ENCODE measurements around the gene CARD19.

The CARD19 gene

DNA sequence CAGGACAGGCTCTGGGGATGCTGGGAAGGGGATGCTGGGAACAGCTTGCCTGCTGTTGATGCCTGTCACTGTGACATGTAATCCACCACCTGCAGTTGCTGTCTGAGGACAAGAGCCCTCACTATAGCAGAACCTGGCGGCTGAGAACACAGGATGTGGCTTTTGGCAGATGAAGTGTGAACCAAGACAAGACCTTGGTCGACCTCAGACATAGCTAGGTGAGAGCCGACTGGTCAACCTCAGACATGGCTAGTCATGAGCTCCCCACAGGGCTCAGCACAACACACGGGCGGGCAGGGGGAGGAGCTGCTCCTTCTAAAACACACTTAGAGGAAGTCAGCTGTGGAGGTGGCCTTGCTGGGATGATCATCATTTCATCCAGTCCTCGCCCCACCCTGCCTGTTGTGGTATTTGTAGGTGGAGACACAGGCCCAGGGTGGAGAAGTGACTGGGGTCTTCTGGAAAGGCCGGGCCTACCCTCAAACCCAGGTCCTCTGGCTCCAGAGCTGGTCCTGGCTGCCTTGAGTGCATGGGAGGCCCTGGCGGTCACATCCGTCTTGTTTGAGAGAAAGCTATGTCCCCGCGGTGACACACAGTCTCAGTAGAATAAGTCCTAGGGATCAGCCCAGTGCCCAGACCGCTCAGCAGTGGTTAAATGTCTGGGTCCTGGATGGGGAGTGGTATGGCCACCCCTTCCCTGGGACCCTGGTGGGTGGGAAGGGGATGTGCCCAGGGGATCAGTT, 31.5 kb upstream of the CARD19 start:
- peak; percentile 29 for DNase-seq

DNA sequence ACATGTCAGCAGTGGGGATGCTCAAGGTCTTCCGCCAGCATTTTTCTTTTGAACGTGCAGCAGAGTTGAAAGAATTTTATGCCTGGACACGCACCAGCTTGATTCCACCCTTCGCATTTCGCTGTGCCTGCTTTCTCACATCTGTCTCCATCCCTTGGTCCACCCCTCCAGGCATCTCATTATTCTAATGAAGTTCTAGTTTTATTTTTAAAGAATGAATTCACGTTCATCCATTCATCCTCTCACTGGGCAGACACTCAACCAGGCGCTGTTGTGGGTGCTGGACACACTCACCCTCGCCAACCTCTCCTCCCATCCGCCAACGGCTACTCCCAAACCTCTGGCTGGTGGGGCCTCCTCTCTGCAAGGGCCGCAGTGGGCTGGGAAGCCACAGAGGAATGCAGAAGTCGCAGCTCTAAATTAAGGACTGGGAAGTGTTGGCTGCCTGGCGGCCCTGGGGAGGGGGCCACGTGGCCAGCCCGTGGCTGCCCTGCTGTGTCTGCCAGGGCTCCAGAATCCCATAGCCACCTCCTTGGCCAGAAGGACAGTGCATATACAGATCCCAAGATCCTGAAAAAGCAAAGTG, 30.8 kb upstream of the CARD19 start:
- DNase-seq, result no peak

- DNase-seq, result no peak
Observed at GRCh38 chr9:93066978-93067603, 28.9 kb upstream of the CARD19 start.

DNA sequence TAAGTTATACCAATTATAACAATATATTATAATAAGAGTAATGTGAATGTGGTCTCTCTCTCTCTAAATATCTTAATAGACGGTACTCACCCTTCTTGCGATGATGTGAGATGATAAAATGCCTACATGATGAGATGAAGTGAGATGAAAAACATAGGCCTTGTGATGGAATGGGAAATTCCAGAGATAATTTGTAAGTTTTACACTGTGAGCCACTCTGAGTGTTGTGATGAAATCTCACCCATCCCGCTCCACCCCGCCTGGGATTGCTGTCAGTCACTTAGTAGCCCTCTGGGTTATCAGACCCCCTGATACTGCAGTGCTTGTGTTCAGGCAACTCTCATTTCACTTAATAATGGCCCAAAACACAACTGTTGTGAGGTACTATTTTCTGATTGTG, 27.1 kb upstream of the CARD19 start:
- no peak for DNase-seq

GRCh38 chr9:93071464-93071863, 24.6 kb upstream of the CARD19 start:
- no peak for DNase-seq

GRCh38 chr9:93072383-93072795, 23.6 kb upstream of the CARD19 start:
- DNase-seq, result no peak

- no peak for DNase-seq
Observed at GRCh38 chr9:93076101-93076791, 19.8 kb upstream of the CARD19 start.

GRCh38 chr9:93076792-93077128, 19.3 kb upstream of the CARD19 start:
- no peak for DNase-seq

- DNase-seq, result no peak
Observed at GRCh38 chr9:93077367-93077766, 18.6 kb upstream of the CARD19 start.

DNA sequence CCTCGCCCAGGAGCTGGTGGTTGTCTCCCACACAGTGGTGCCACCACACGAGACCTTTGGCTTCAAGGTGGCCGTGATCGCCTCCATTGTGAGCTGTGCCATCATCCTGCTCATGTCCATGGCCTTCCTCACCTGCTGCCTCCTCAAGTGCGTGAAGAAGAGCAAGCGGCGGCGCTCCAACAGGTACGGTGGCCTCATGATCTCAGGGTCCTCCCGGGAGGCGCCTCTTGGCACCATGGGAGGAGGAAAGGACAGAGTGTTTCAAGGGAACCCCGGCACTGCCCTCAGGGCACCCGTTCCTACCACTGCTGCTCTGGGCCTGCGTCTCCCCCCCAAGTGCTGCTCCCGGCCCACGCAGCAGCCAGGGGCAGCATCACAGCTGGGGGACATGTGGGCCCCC, 18.2 kb upstream of the CARD19 start:
- no peak for DNase-seq

DNA sequence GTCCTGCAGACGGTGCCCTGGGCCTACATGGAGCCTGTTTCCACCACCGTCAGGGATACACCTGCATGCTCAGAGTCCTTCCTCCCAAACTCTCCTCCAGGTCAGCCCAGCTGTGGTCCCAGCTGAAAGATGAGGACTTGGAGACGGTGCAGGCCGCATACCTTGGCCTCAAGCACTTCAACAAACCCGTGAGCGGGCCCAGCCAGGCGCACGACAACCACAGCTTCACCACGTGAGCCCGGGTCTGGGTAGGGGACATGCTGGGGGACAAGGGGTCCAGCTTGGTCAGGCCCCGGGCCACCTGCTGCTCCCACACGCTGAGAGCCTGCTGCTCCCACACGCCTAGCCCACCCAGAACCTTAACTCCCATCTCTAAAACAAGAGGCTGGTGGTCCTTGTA, 16.6 kb upstream of the CARD19 start:
- no peak for DNase-seq

- no peak for DNase-seq
Observed at GRCh38 chr9:93080406-93080805, 15.6 kb upstream of the CARD19 start.

- no peak for DNase-seq
Observed at GRCh38 chr9:93081081-93081529, 14.9 kb upstream of the CARD19 start.

GRCh38 chr9:93081931-93082330, 14.1 kb upstream of the CARD19 start:
- DNase-seq, result no peak

- no peak for DNase-seq
Observed at GRCh38 chr9:93082841-93083411, 13.1 kb upstream of the CARD19 start.

GRCh38 chr9:93083592-93084470, 12.2 kb upstream of the CARD19 start:
- DNase-seq, result no peak

DNA sequence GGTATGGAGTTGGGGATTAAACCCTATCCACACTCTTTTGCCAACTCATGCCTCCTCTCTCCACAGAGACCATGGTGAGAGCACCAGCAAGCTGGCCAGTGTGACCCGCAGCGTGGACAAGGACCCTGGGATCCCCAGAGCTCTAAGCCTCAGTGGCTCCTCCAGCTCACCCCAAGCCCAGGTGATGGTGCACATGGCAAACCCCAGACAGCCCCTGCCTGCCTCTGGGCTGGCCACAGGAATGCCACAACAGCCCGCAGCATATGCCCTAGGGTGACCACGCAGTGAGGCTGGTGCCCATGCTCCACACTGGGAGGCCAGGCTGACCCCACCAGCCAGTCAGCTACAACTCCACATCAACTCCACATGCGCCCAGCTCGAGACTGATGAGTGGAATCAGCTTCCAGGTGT, 11.5 kb upstream of the CARD19 start:
- no peak for DNase-seq

- no peak for DNase-seq
Observed at GRCh38 chr9:93085676-93086075, 10.3 kb upstream of the CARD19 start.

- DNase-seq, result no peak
Observed at GRCh38 chr9:93086447-93087224, 9.4 kb upstream of the CARD19 start.

DNA sequence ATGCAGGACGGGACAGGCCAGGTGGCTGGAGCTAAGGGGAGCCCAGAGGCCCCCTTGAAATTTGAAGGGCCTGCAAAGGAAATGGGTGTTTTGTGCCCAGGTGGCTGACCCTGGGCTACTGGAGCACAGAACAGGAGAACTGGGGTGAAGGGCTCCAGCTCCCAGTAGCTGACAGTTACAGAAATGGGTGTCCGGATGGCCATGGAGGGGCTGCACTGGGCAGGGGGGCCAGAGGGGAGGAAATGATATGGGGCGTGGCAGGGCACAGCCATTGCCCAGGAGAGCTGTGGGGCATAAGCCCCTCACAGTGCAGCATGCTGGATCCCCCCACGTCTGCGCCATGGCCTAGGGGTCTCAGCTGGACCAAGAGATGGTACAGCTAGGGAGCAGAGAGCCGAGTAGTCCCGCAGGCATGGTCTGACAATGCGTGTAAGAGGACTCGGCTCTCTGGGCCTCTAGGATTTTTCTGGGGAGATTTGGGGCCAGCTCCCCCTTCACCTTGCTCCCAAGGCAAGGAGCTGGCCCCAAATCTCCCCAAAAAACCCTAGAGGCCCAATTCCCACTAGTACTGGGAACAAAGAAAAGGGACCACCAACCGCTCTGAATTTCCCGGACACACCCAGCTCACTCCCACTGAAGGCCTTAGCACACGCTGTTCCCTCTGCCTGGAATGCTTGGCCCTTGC, 7.9 kb upstream of the CARD19 start:
- DNase-seq, result no peak

- DNase-seq, result no peak
Observed at GRCh38 chr9:93088656-93089015, 7.4 kb upstream of the CARD19 start.

All from NCI-H524 treated with DMSO at 0.1 percent for 48 hours (cell line).